MCF 10A (cell line): ENCODE results near the gene SERPINA12. TPM values are rescaled to one million over a fixed set of nuclear protein-coding genes. Genes with fewer than 3 reads are reported as not detected.

Experiments
- BruUV-seq: library from RNA; stranded (reverse); fragments of 400-500 nt; replicated peaks from 2 replicates; lab custom pipeline; 2021; lab: Mats Ljungman, UMichigan
- CTCF ChIA-PET: fragments of 300-600 bp; sonication (Branson Sonifier 250); formaldehyde crosslinking; extraction: SDS; loops from one replicate; lab custom pipeline; 2021; ENCODE audit warnings: antibody characterized with exemption, inconsistent platforms; lab: Yijun Ruan, JAX
- POLR2A ChIA-PET: fragments of 300-600, 350-650 bp; sonication (Branson Sonifier 250); formaldehyde crosslinking; extraction: SDS; loops from one replicate; lab custom pipeline; 2020; ENCODE audit warnings: antibody characterized with exemption, inconsistent platforms; lab: Yijun Ruan, JAX
- DNase-seq: peaks from one replicate; pipeline ENCODE4 v3.0.0-alpha.2; 2018; ENCODE audit not compliant: unreplicated experiment
- H3K27ac Mint-ChIP-seq: one replicate; pipeline ENCODE4 v1.8.0; 2022; ENCODE audit warnings: mild to moderate bottlenecking, low read depth, mixed read lengths; ENCODE audit not compliant: unreplicated experiment
- H3K27me3 Mint-ChIP-seq: one replicate; pipeline ENCODE4 v1.8.0; 2022; ENCODE audit warnings: mixed read lengths; ENCODE audit not compliant: insufficient read depth, unreplicated experiment
- H3K36me3 Mint-ChIP-seq: one replicate; pipeline ENCODE4 v1.8.0; 2022; ENCODE audit warnings: mild to moderate bottlenecking, moderate library complexity, mixed read lengths; ENCODE audit not compliant: insufficient read depth, unreplicated experiment
- H3K4me1 Mint-ChIP-seq: one replicate; pipeline ENCODE4 v1.8.0; 2022; ENCODE audit warnings: mixed read lengths; ENCODE audit not compliant: insufficient read depth, unreplicated experiment
- H3K4me3 Mint-ChIP-seq: one replicate; pipeline ENCODE4 v1.8.0; 2022; ENCODE audit warnings: mild to moderate bottlenecking, moderate library complexity, mixed read lengths; ENCODE audit not compliant: unreplicated experiment
- H3K9me3 Mint-ChIP-seq: one replicate; pipeline ENCODE4 v1.8.0; 2022; ENCODE audit warnings: mixed read lengths; ENCODE audit not compliant: unreplicated experiment
- CTCF ChIP-seq: fragments of 200-600 bp; IDR thresholded peaks from one replicate; pipeline ENCODE4 v1.8.0; 2022; ENCODE audit warnings: antibody characterized with exemption, mild to moderate bottlenecking; ENCODE audit not compliant: unreplicated experiment
- intact Hi-C: fragments of 100-400 bp; cut with micrococcal nuclease; formaldehyde crosslinking; loops from 2 replicates; pipeline ENCODE4 v1.14.1; 2022
- total RNA-seq: library from RNA; stranded (reverse); gene quantifications from 2 replicates; pipeline ENCODE4 v1.2.3, GENCODE V29; 2022

SERPINA12 gene
- total RNA-seq, 1 experiment from 2014 or later = not detected

DNA sequence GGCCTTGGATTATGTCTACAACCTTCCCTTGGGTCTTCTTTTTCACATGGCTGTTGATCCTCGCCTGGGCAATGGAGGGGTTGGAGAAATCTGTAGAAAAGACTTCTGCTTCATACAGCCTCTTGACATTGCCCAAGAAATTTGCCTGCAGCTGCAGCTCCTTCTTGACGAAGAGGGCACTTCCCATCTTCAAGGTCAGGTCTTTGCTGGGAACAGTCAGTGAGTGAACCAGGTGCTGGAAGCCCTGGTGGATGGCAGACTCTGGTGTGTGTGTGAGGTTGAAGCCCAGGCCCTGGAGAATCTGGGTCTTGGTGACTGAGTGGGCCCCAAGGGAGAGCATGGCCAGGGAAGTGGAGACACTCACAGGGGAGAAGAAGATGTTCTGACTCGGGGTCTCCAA, 40.0 kb downstream of the SERPINA12 start:
- Mint-ChIP-seq H3K9me3 (no peaks in the 10 kb centered on the region), H3K27me3 (peaks cover 34% of the 10 kb centered on the region), H3K36me3 (no peaks in the 10 kb centered on the region), H3K27ac (no peak overlapping the region), H3K4me1 (peaks cover 9% of the 10 kb centered on the region), H3K4me3 (no peak overlapping the region)
- no TSS peak for BruUV-seq
- CTCF ChIA-PET = interaction anchor here (2.2 kb wide), 1 partner anchor 36 kb away, joined by 6 read pairs; no protein-coding TSS in a partner anchor
- intact Hi-C loops = no loop called here
- TF ChIP-seq CTCF = no peak
- POLR2A ChIA-PET = interaction anchor here (0.7 kb wide), 1 partner anchor 124 kb away, joined by 3 read pairs; no protein-coding TSS in a partner anchor
- no peak for DNase-seq

DNA sequence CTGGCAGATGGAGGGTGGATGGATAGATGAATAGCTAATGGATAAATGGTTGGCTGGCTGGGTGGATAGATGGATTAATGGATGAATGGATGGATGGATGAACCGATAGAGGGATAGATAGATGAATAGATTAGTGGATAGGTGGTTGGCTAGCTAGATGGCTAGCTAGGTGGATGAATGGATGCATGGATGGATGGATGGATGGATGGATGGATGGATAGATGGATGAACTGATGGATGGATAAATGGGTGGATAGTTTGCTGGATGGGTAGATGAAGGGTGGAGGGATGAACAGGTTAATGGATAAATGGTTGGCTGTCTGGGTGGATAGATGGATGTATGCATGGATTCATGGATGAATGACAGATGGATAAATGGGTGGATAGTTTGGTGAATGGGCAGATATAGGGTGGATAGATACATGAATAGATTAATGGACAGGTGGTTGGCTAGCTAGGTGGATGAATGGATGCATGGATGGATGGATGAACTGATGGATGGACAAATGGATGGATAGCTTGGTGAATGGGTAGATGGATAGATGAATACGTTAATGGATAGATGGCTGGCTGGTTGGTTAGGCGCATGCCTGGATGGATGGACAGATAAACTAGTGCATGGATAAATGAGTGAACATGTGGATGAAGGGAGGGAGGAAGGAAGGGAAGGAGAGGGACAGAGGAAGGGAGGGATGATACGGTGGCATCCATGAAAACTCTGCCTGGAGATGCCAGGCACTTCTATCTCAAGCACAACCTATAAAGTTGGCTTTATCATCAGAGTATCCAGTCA, 41.3 kb downstream of the SERPINA12 start:
- ChIA-PET CTCF (interaction anchor here (0.7 to 2.4 kb wide), 3 partner anchors 9 to 81 kb away, joined by 3 to 6 read pairs (median 6); partner anchors contain the start of gene SERPINA9), POLR2A (no interaction called here)
- no TSS peak for BruUV-seq
- Mint-ChIP-seq H3K27me3 (peaks cover 34% of the 10 kb centered on the region), H3K27ac (no peak overlapping the region), H3K36me3 (no peaks in the 10 kb centered on the region), H3K9me3 (no peaks in the 10 kb centered on the region), H3K4me1 (peaks cover 9% of the 10 kb centered on the region), H3K4me3 (no peak overlapping the region)
- intact Hi-C loops = no loop called here
- DNase-seq = no peak
- TF ChIP-seq CTCF = no peak

GRCh38 chr14:94466706-94467370, 42.4 kb downstream of the SERPINA12 start:
- no peak overlapping the region for H3K4me3 Mint-ChIP-seq
- DNase-seq = no peak
- ChIA-PET POLR2A (interaction anchor here (0.6 kb wide), 4 partner anchors 174 to 810 kb away, joined by 3 to 5 read pairs (median 3); no protein-coding TSS in a partner anchor), CTCF (interaction anchor here (0.6 to 2.4 kb wide), 4 partner anchors 10 to 151 kb away, joined by 3 to 6 read pairs (median 5); partner anchors contain the start of gene SERPINA9)
- intact Hi-C loops = no loop called here
- TF ChIP-seq CTCF = no peak
- H3K9me3 Mint-ChIP-seq = no peaks in the 10 kb centered on the region
- no peaks in the 10 kb centered on the region for H3K36me3 Mint-ChIP-seq
- H3K4me1 Mint-ChIP-seq = peaks cover 9% of the 10 kb centered on the region
- BruUV-seq = no TSS peak
- peaks cover 25% of the 10 kb centered on the region for H3K27me3 Mint-ChIP-seq
- no peak overlapping the region for H3K27ac Mint-ChIP-seq

DNA sequence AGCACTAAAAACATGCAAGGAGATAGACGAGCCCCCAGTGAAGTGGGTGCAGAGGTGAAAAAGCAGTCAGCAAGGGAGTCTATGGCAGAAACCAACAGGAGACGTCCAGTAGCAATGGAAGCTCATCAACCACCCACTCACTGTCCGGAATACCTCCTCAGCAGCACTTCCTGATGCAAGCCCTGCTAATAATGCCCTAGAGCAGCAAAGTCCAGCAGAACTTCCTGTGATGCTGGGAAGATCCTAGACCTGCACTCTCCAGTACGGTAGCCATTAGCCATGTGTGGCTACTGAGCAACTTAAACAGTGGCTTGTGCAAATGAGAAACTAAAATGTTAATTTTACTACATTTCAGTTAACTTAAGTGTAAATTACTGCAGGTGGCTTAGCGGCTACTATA, 44.2 kb downstream of the SERPINA12 start:
- intact Hi-C loops = no loop called here
- CTCF ChIA-PET = interaction anchor here (1.6 to 1.8 kb wide), 2 partner anchors 19 to 21 kb away, joined by 4 to 5 read pairs; no protein-coding TSS in a partner anchor
- no peaks in the 10 kb centered on the region for H3K9me3 Mint-ChIP-seq
- POLR2A ChIA-PET = interaction anchor here (0.9 kb wide), 1 partner anchor 21 kb away, joined by 3 read pairs; no protein-coding TSS in a partner anchor
- no peaks in the 10 kb centered on the region for H3K36me3 Mint-ChIP-seq
- TF ChIP-seq CTCF = no peak
- no peak overlapping the region for H3K4me3 Mint-ChIP-seq
- DNase-seq = no peak
- peaks cover 9% of the 10 kb centered on the region for H3K4me1 Mint-ChIP-seq
- BruUV-seq = no TSS peak
- H3K27me3 Mint-ChIP-seq = peaks cover 17% of the 10 kb centered on the region
- H3K27ac Mint-ChIP-seq = no peak overlapping the region
